Hepatocyte (in vitro differentiated cells): Measurements from ENCODE around the gene RGS10. TPM values are rescaled to one million over a fixed set of nuclear protein-coding genes. Genes with fewer than 3 reads are reported as not detected.
"Not testable (repeated sequence)": the region's sequence is repeated elsewhere in the genome, so short reads cannot be mapped to it uniquely, and the experiment has no call there.

ENCODE experiments used
- DNase-seq: peaks from one replicate; pipeline ENCODE4 v3.0.0-alpha.2; 2016; ENCODE audit warnings: low spot score
- H2AFZ ChIP-seq: fragments of 200-600 bp; sonication (generic); 2 replicates; pipeline ENCODE4 v1.6.0; 2016; ENCODE audit warnings: antibody characterized with exemption, mild to moderate bottlenecking
- H3K27ac ChIP-seq: fragments of 200-600 bp; sonication (generic); 2 replicates; pipeline ENCODE4 v1.5.1; 2016; ENCODE audit warnings: mild to moderate bottlenecking
- H3K27me3 ChIP-seq: fragments of 200-600 bp; sonication (generic); 2 replicates; pipeline ENCODE4 v1.6.1; 2016
- H3K36me3 ChIP-seq: fragments of 200-600 bp; sonication (generic); replicated peaks from 2 replicates; pipeline ENCODE4 v1.5.1; 2016; ENCODE audit warnings: low read depth; ENCODE audit not compliant: insufficient read depth
- H3K4me1 ChIP-seq: fragments of 200-600 bp; sonication (generic); 2 replicates; pipeline ENCODE4 v1.5.1; 2016; ENCODE audit warnings: mild to moderate bottlenecking, moderate library complexity; ENCODE audit not compliant: insufficient read depth
- H3K4me2 ChIP-seq: fragments of 200-600 bp; sonication (generic); 2 replicates; pipeline ENCODE4 v1.6.0; 2016
- H3K4me3 ChIP-seq: fragments of 200-600 bp; sonication (generic); 2 replicates; pipeline ENCODE4 v1.5.1; 2016; ENCODE audit warnings: mild to moderate bottlenecking
- H3K79me2 ChIP-seq: fragments of 200-600 bp; sonication (generic); 2 replicates; pipeline ENCODE4 v1.6.0; 2017; ENCODE audit warnings: mild to moderate bottlenecking
- H3K9me2 ChIP-seq: fragments of 200-600 bp; sonication (generic); replicated peaks from 2 replicates; pipeline ENCODE4 v1.6.0; 2017; ENCODE audit warnings: mild to moderate bottlenecking; ENCODE audit not compliant: insufficient read depth
- H3K9me3 ChIP-seq: fragments of 200-600 bp; sonication (generic); 2 replicates; pipeline ENCODE4 v1.5.1; 2016; ENCODE audit warnings: low read depth, mild to moderate bottlenecking
- H4K20me1 ChIP-seq: fragments of 200-600 bp; sonication (generic); 2 replicates; pipeline ENCODE4 v1.6.0; 2016; ENCODE audit warnings: mild to moderate bottlenecking; ENCODE audit not compliant: insufficient read depth, poor library complexity, severe bottlenecking
- EZH2 ChIP-seq: fragments of 200-600 bp; sonication (generic); IDR thresholded peaks from 2 replicates; pipeline ENCODE4 v1.6.1; 2016; ENCODE audit warnings: antibody characterized with exemption, mild to moderate bottlenecking, borderline replicate concordance
- EZH2phosphoT487 ChIP-seq: fragments of 200-600 bp; sonication (generic); IDR thresholded peaks from one replicate; pipeline ENCODE4 v1.6.1; 2018; ENCODE audit warnings: antibody characterized with exemption, mild to moderate bottlenecking, low read depth, moderate library complexity; ENCODE audit not compliant: unreplicated experiment, severe bottlenecking
- WGBS: methylation state at CpG from one replicate; pipeline ENCODE4 v1.1.6; 2016; ENCODE audit warnings: low lambda C conversion rate; ENCODE audit errors: missing lambda C conversion rate; 5-methylcytosine and 5-hydroxymethylcytosine counted together
- polyA plus RNA-seq: library from polyadenylated mRNA; unstranded; fragments of >200 nt; fragmentation: Nextera tagmentation; extraction: Ambion mirVana; gene quantifications from 2 replicates; pipeline ENCODE4 v1.2.1, GENCODE V29; 2016
- total RNA-seq: library from RNA; depleted of rRNA; stranded (reverse); fragments of >200 nt; gene quantifications from 2 replicates; pipeline ENCODE4 v1.2.3, GENCODE V29; 2014
- TF ChIP-seq, protein P1 (sequence below): fragments of 200-600 bp; sonication (generic); IDR thresholded peaks from 2 replicates; pipeline ENCODE4 v1.5.1; 2016; ENCODE audit warnings: antibody characterized with exemption, mild to moderate bottlenecking; ENCODE audit not compliant: poor library complexity

RGS10 gene
- total and polyA plus RNA-seq, 2 experiments from 2014 or later, result 5.4 to 8.4 TPM

DNA sequence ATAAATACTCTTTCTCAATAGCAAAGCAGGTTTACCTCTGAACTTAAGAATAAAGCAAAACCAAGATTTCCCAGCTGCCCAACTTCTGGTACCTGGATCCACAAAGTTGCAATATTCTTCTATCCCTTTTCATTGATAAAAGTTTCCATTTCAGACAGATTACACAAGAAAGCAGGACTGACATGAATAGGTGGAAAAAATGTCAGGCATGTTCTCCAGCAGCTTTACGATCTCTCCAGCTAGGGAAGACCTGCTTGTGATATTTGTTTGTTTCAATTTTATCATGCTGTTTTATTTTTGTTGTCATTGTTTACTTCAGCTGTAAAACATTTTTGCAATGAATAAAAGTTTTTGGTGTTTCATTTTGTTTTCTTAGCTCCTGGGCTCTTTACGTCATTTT, 9.0 kb downstream of the RGS10 start:
- Histone ChIP-seq H3K4me3 (no peak overlapping the region), H3K4me2 (no peak overlapping the region), H2AFZ (no peak overlapping the region), H3K9me2 (no peaks in the 10 kb centered on the region), H3K36me3 (no peaks in the 10 kb centered on the region), H3K4me1 (peaks cover 11% of the 10 kb centered on the region), H3K9me3 (no peaks in the 10 kb centered on the region), H3K27me3 (no peaks in the 10 kb centered on the region), H4K20me1 (no peaks in the 10 kb centered on the region), H3K27ac (no peak overlapping the region), H3K79me2 (no peaks in the 10 kb centered on the region)
- 77% methylated on average over 2 of the region's 2 CpGs for WGBS
- TF ChIP-seq, protein P1, sequence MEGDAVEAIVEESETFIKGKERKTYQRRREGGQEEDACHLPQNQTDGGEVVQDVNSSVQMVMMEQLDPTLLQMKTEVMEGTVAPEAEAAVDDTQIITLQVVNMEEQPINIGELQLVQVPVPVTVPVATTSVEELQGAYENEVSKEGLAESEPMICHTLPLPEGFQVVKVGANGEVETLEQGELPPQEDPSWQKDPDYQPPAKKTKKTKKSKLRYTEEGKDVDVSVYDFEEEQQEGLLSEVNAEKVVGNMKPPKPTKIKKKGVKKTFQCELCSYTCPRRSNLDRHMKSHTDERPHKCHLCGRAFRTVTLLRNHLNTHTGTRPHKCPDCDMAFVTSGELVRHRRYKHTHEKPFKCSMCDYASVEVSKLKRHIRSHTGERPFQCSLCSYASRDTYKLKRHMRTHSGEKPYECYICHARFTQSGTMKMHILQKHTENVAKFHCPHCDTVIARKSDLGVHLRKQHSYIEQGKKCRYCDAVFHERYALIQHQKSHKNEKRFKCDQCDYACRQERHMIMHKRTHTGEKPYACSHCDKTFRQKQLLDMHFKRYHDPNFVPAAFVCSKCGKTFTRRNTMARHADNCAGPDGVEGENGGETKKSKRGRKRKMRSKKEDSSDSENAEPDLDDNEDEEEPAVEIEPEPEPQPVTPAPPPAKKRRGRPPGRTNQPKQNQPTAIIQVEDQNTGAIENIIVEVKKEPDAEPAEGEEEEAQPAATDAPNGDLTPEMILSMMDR, result no peak
- TF ChIP-seq EZH2 (no peak), EZH2phosphoT487 (no peak)
- DNase-seq, result no peak

DNA sequence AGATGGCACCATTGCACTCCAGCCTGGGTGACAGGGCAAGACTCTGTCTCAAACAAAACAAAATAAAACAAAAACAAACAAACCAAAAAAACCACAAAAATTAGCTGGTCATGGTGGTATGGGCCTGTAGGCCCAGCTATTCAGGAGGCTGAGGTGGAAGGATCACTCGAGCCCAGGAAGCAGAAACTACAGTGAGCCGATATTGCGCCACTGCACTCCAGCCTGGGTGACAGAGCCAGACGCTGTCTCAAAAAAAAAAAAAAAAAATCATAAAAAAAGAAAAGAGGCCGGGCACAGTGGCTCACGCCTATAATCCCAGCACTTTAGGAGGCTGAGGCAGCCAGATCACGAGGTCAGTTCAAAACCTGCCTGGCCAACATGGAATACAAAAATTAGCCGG, 9.7 kb downstream of the RGS10 start:
- not testable (repeated sequence) for H4K20me1 ChIP-seq, H2AFZ ChIP-seq, H3K9me3 ChIP-seq, DNase-seq, H3K27me3 ChIP-seq, H3K36me3 ChIP-seq, H3K4me3 ChIP-seq, H3K4me2 ChIP-seq, H3K79me2 ChIP-seq, H3K27ac ChIP-seq, H3K9me2 ChIP-seq
- peaks cover 11% of the 10 kb centered on the region for H3K4me1 ChIP-seq
- WGBS, result 87% methylated on average over 8 of the region's 8 CpGs

DNA sequence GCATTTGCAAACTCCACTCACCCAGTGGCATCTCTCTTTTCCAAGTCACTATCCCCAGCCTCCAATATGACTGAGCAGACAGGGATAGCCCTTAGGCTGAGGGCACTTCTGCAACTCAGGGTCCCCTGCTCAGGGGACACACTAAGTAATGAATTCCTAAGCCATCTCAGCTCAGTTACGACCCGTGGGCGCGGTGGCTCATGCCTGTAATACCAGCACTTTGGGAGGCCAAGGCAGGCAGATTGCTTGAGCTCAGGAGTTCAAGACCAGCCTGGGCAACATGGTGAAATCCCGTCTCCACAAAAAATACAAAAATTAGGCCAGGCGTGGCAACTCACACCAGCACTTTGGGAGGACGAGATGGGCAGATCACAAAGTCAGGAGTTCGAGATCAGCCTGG, 10.3 kb downstream of the RGS10 start:
- H2AFZ ChIP-seq, H3K9me2 ChIP-seq, H3K9me3 ChIP-seq, H3K79me2 ChIP-seq, H3K27ac ChIP-seq, H3K4me3 ChIP-seq, H4K20me1 ChIP-seq, H3K36me3 ChIP-seq, H3K4me2 ChIP-seq, DNase-seq, H3K27me3 ChIP-seq: not testable (repeated sequence)
- peaks cover 11% of the 10 kb centered on the region for H3K4me1 ChIP-seq
- 90% methylated on average over 8 of the region's 8 CpGs for WGBS

DNA sequence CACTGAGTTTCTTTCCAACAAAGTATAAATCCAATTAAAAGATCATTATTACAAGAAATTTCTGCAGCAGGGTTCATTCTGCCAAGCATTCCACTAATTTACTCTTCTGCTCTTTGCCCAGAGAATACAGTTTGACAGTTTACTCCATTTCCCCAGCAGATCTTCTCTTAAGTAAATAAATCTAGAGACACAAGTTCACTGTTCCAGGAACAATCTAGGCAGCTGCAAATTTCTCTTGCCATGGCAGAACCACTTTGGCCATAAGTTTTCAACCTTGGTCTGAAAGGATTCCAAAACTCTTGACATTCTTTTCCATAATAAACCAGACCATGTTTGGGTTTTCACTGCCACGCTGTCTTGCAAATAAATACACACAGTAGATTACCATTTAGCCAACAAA, 11.5 kb downstream of the RGS10 start:
- H4K20me1 ChIP-seq, result no peaks in the 10 kb centered on the region
- H3K36me3 ChIP-seq, result no peaks in the 10 kb centered on the region
- no peaks in the 10 kb centered on the region for H3K79me2 ChIP-seq
- WGBS, result 53% methylated on average over 1 of the region's 1 CpG
- no peaks in the 10 kb centered on the region for H3K9me3 ChIP-seq
- no peak for TF ChIP-seq EZH2phosphoT487
- TF ChIP-seq, protein P1, result no peak
- no peak for TF ChIP-seq EZH2
- H3K4me1 ChIP-seq, result peaks cover 11% of the 10 kb centered on the region
- no peak overlapping the region for H3K4me3 ChIP-seq
- no peaks in the 10 kb centered on the region for H3K9me2 ChIP-seq
- no peak overlapping the region for H3K27ac ChIP-seq
- no peak overlapping the region for H2AFZ ChIP-seq
- no peak overlapping the region for H3K4me2 ChIP-seq
- DNase-seq, result no peak
- H3K27me3 ChIP-seq, result no peaks in the 10 kb centered on the region

DNA sequence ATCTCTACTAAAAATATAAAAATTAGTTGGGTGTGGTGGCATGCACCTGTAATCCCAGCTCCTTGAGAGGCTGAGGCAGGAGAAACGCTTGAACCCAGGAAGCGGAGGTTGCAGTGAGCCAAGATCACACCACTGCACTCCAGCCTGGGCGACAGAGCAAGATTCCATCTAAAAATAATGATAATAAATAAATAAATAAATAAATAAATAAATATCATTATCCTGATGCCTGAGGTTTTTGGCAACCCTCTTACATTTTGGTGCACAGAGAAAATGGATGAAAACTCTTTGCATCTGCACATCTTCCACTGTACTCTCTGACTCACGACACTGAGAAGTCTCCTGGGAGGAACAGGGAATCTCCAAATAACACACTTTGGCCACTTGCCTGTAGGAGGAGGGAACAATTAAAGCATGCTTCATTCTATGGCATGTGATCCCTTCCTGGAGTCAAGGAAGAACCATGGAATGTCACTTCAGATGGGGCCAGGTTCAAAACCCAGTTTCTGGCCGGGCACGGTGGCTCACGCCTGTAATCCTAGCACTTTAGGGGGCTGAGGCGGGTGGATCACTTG, 13.8 kb downstream of the RGS10 start:
- not testable (repeated sequence) for DNase-seq, H3K27me3 ChIP-seq, H3K27ac ChIP-seq, H3K9me3 ChIP-seq, H3K9me2 ChIP-seq, H4K20me1 ChIP-seq, H3K36me3 ChIP-seq, H3K4me2 ChIP-seq, H3K79me2 ChIP-seq, H2AFZ ChIP-seq, H3K4me3 ChIP-seq
- WGBS, result 83% methylated on average over 8 of the region's 8 CpGs
- H3K4me1 ChIP-seq, result peaks cover 11% of the 10 kb centered on the region
